H9 (cell line): ENCODE results near the gene GABBR2. TPM values are rescaled to one million over a fixed set of nuclear protein-coding genes. Genes with fewer than 3 reads are reported as not detected.

Experiments
- DNase-seq: peaks from one replicate; pipeline ENCODE4 v3.0.0-alpha.2; 2017
- H2AFZ ChIP-seq: one replicate; pipeline ENCODE4 v1.6.1; 2013; ENCODE audit warnings: mild to moderate bottlenecking, low read length, control low read depth, moderate library complexity
- H2AK5ac ChIP-seq: 2 replicates; pipeline ENCODE4 v1.6.1; 2013; ENCODE audit warnings: low read length, control low read depth, mixed read lengths; ENCODE audit not compliant: insufficient read length
- H2BK120ac ChIP-seq: one replicate; pipeline ENCODE4 v1.6.1; 2013; ENCODE audit warnings: low read depth, mild to moderate bottlenecking, low read length, control low read depth, inconsistent platforms; ENCODE audit not compliant: poor library complexity, severe bottlenecking
- H2BK12ac ChIP-seq: 2 replicates; pipeline ENCODE4 v1.6.1; 2013; ENCODE audit warnings: low read length, control low read depth, mixed read lengths, low read depth; ENCODE audit not compliant: insufficient read length
- H2BK15ac ChIP-seq: 2 replicates; pipeline ENCODE4 v1.6.1; 2013; ENCODE audit warnings: low read depth, low read length, control low read depth
- H2BK20ac ChIP-seq: one replicate; pipeline ENCODE4 v1.6.1; 2013; ENCODE audit warnings: low read depth, mild to moderate bottlenecking, low read length, control low read depth, inconsistent platforms; ENCODE audit not compliant: poor library complexity, severe bottlenecking
- H2BK5ac ChIP-seq: 2 replicates; pipeline ENCODE4 v1.6.1; 2013; ENCODE audit warnings: low read length, control low read depth, mixed read lengths; ENCODE audit not compliant: insufficient read length
- H3K14ac ChIP-seq: 2 replicates; pipeline ENCODE4 v1.6.1; 2013; ENCODE audit warnings: low read length, control low read depth; ENCODE audit not compliant: insufficient read depth
- H3K18ac ChIP-seq: 2 replicates; pipeline ENCODE4 v1.6.1; 2013; ENCODE audit warnings: low read depth, mild to moderate bottlenecking, mixed read lengths, low read length, control low read depth; ENCODE audit not compliant: insufficient read length
- H3K23ac ChIP-seq: 2 replicates; pipeline ENCODE4 v1.6.1; 2013; ENCODE audit warnings: low read length, control low read depth, mixed read lengths, low read depth; ENCODE audit not compliant: insufficient read length
- H3K23me2 ChIP-seq: 2 replicates; pipeline ENCODE4 v1.6.1; 2013; ENCODE audit warnings: low read depth, mild to moderate bottlenecking, mixed read lengths, low read length, control low read depth; ENCODE audit not compliant: insufficient read length, poor library complexity, severe bottlenecking
- H3K27ac ChIP-seq: 2 replicates; pipeline ENCODE4 v1.5.1; 2013; ENCODE audit warnings: low read length, control low read depth, mixed read lengths, low read depth; ENCODE audit not compliant: insufficient read length
- H3K27me3 ChIP-seq: 2 replicates; pipeline ENCODE4 v1.6.1; 2013; ENCODE audit warnings: low read length, control low read depth, inconsistent platforms; ENCODE audit not compliant: insufficient read depth
- H3K4ac ChIP-seq: 2 replicates; pipeline ENCODE4 v1.6.1; 2013; ENCODE audit warnings: low read depth, mild to moderate bottlenecking, control low read depth, inconsistent platforms, low read length, moderate library complexity
- H3K4me1 ChIP-seq: 2 replicates; pipeline ENCODE4 v1.6.1; 2013; ENCODE audit warnings: low read length, control low read depth, inconsistent platforms; ENCODE audit not compliant: insufficient read depth
- H3K4me2 ChIP-seq: 2 replicates; pipeline ENCODE4 v1.6.1; 2013; ENCODE audit warnings: low read length, control low read depth, mixed read lengths; ENCODE audit not compliant: insufficient read length, insufficient read depth
- H3K56ac ChIP-seq: 2 replicates; pipeline ENCODE4 v1.6.1; 2013; ENCODE audit warnings: low read depth, mild to moderate bottlenecking, mixed read lengths, low read length, control low read depth; ENCODE audit not compliant: insufficient read length
- H3K79me1 ChIP-seq: 2 replicates; pipeline ENCODE4 v1.6.1; 2013; ENCODE audit warnings: low read depth, mild to moderate bottlenecking, moderate library complexity, low read length, control low read depth, inconsistent platforms; ENCODE audit not compliant: insufficient read depth, poor library complexity, severe bottlenecking
- H3K79me2 ChIP-seq: 2 replicates; pipeline ENCODE4 v1.6.1; 2013; ENCODE audit warnings: low read length, control low read depth, inconsistent platforms; ENCODE audit not compliant: insufficient read depth
- H3K9ac ChIP-seq: 2 replicates; pipeline ENCODE4 v1.6.1; 2013; ENCODE audit warnings: low read length, control low read depth, mixed read lengths; ENCODE audit not compliant: insufficient read length; ENCODE audit errors: extremely low read depth
- H3K9me3 ChIP-seq: one replicate; pipeline ENCODE4 v1.6.1; 2013; ENCODE audit warnings: low read depth, low read length, inconsistent platforms; ENCODE audit not compliant: control insufficient read depth
- H3T11ph ChIP-seq: one replicate; pipeline ENCODE4 v1.6.1; 2013; ENCODE audit warnings: mild to moderate bottlenecking, low read length, control low read depth, inconsistent platforms
- H4K20me1 ChIP-seq: one replicate; pipeline ENCODE4 v1.6.1; 2013; ENCODE audit not compliant: control insufficient read depth, insufficient read length, insufficient read depth
- H4K5ac ChIP-seq: 2 replicates; pipeline ENCODE4 v1.6.1; 2013; ENCODE audit warnings: low read depth, mild to moderate bottlenecking, mixed read lengths, low read length, control low read depth; ENCODE audit not compliant: insufficient read length
- H4K8ac ChIP-seq: replicated peaks from 2 replicates; pipeline ENCODE4 v1.6.1; 2013; ENCODE audit warnings: low read length, control low read depth, mixed read lengths, low read depth; ENCODE audit not compliant: insufficient read length
- H4K91ac ChIP-seq: 2 replicates; pipeline ENCODE4 v1.6.1; 2013; ENCODE audit warnings: low read depth, mild to moderate bottlenecking, moderate library complexity, mixed read lengths, low read length, control low read depth; ENCODE audit not compliant: insufficient read length
- H3K27ac Mint-ChIP-seq, 3 experiments: 2 replicates in 2 of 3; 3 replicates in 1 of 3; pipeline ENCODE4 v1.8.0; 2020 to 2021; ENCODE audit warnings: mixed read lengths in 3 of 3, mild to moderate bottlenecking in 1 of 3, moderate library complexity in 1 of 3
- H3K27me3 Mint-ChIP-seq: 2 replicates; pipeline ENCODE4 v1.8.0; 2021; ENCODE audit warnings: low read depth, mild to moderate bottlenecking, moderate library complexity, mixed read lengths
- H3K36me3 Mint-ChIP-seq, 3 experiments: 2 replicates in 2 of 3; 3 replicates in 1 of 3; pipeline ENCODE4 v1.8.0; 2020 to 2021; ENCODE audit warnings: low read depth in 3 of 3, mixed read lengths in 3 of 3; ENCODE audit not compliant: insufficient read depth in 1 of 3
- H3K4me1 Mint-ChIP-seq, 2 experiments: 2 replicates each; pipeline ENCODE4 v1.8.0; 2020; ENCODE audit warnings: mixed read lengths in 2 of 2
- H3K4me3 Mint-ChIP-seq, 2 experiments: 2 replicates in 1 of 2; 3 replicates in 1 of 2; pipeline ENCODE4 v1.8.0; 2020 to 2021; ENCODE audit warnings: mild to moderate bottlenecking in 2 of 2, mixed read lengths in 2 of 2, moderate library complexity in 1 of 2
- H3K9me3 Mint-ChIP-seq, 2 experiments: 2 replicates in 1 of 2; 3 replicates in 1 of 2; pipeline ENCODE4 v1.8.0; 2020; ENCODE audit warnings: mild to moderate bottlenecking in 2 of 2, mixed read lengths in 2 of 2, moderate library complexity in 1 of 2
- WGBS: extraction: QIAGEN DNeasy Blood & Tissue Kit; methylation state at CpG from one replicate; pipeline ENCODE4 v1.1.7; 2013; ENCODE audit warnings: missing lambda C conversion rate, low lambda C conversion rate, mixed read lengths; ENCODE audit not compliant: insufficient read length; ENCODE audit errors: extremely low coverage; 5-methylcytosine and 5-hydroxymethylcytosine counted together
- long read RNA-seq: library from polyadenylated mRNA; unstranded; transcript quantifications from one replicate; pipeline ENCODE4 v2.0.0, GENCODE V29; 2020
- total RNA-seq: library from RNA; stranded (reverse); gene quantifications from 2 replicates; pipeline ENCODE4 v1.2.1, GENCODE V29; 2021
- TF ChIP-seq, protein P1 (sequence below): fragments of 200-600 bp; sonication (generic); conservative IDR thresholded peaks from 3 replicates; pipeline ENCODE4 v1.8.0; 2021; ENCODE audit warnings: antibody characterized with exemption, mild to moderate bottlenecking

Gene GABBR2
- total RNA-seq, result 0.66 and 0.94 TPM in 2 replicates
- long read RNA-seq, partial matches to known transcripts, result 0 of 1 reads
- long read RNA-seq, other reads (novel, unspliced or antisense), result 1 of 1 reads

DNA sequence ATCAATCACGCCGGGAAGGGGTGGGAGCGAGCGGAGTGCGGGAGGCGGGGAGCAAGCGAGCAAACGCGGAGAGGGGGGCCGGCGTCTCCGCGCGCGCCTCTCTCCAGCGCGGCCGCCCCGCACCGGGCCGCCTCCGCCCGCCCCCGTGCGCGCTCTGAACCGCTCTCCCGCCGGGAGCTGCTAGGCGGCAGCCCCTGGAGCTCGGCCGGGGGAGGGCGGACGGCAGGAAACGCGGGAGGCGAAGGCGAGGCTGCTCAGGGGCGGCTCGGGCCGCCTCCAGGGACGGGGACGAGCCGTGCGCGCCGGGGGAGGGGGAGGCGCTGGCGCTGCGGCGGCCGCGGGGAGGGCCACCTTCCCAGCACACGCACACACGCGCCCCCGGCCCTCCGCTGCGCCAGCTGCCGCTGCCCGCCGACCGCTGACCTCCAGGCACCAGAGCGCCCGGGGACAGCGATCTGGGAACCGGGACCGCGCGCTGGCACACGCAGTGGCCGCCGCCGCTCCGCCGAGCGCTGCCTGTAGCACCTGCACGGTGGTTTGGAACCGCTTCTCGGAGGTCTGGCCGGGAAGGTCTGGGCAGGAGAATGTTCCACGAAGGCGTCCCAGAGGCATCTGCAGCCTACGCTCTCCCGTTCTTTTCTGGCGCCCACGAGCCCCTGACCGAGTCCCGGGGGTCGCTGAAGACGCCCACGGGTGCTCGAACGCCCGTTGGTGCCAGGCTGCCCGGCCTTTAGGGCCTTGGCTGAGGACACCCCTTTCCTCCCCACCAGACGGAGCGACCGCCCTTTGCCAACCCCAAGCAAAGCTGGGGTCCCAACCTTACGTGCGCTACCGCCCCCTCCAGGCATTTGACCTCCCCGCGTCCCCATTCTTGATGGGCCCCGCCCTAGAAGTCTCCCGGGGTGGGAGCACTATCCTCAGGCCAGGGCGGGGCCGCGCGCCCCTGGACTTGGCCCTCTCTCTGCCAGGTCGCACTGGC lies at the start of gene GABBR2:
Gene GABBR2 (minus strand): TSS at position 3 of the 979 bp plus-strand sequence. CDS start 198 bp downstream, outside the sequence.
- H3K4me1 Mint-ChIP-seq, result peaks cover 7 to 14% of the 10 kb centered on the region in 2 experiments
- no peak within 1 kb of the TSS for H4K91ac ChIP-seq
- H3K27me3 ChIP-seq, result peaks cover 38% of the 10 kb centered on the region
- H4K8ac ChIP-seq, result no peak within 1 kb of the TSS
- H3K23me2 ChIP-seq, result peaks cover 17% of the 10 kb centered on the region
- no peaks in the 10 kb centered on the region; a peak in 2 of 5 replicates for H3K9me3 Mint-ChIP-seq
- no CpG with 5 or more reads among the region's 111 CpGs for WGBS
- H3K4me2 ChIP-seq, result peak within 1 kb of the TSS; percentile 54
- H2BK120ac ChIP-seq, result no peak within 1 kb of the TSS
- H3T11ph ChIP-seq, result no peak within 1 kb of the TSS
- H4K20me1 ChIP-seq, result no peaks in the 10 kb centered on the region
- TF ChIP-seq, protein P1, sequence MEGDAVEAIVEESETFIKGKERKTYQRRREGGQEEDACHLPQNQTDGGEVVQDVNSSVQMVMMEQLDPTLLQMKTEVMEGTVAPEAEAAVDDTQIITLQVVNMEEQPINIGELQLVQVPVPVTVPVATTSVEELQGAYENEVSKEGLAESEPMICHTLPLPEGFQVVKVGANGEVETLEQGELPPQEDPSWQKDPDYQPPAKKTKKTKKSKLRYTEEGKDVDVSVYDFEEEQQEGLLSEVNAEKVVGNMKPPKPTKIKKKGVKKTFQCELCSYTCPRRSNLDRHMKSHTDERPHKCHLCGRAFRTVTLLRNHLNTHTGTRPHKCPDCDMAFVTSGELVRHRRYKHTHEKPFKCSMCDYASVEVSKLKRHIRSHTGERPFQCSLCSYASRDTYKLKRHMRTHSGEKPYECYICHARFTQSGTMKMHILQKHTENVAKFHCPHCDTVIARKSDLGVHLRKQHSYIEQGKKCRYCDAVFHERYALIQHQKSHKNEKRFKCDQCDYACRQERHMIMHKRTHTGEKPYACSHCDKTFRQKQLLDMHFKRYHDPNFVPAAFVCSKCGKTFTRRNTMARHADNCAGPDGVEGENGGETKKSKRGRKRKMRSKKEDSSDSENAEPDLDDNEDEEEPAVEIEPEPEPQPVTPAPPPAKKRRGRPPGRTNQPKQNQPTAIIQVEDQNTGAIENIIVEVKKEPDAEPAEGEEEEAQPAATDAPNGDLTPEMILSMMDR, result peak; percentile 52
- H3K79me1 ChIP-seq, result no peaks in the 10 kb centered on the region
- no peaks in the 10 kb centered on the region for H3K79me2 ChIP-seq
- peak; percentile 45 for DNase-seq
- peaks cover 89% of the 10 kb centered on the region for H3K27me3 Mint-ChIP-seq
- H3K9me3 ChIP-seq, result no peaks in the 10 kb centered on the region
- no peak within 1 kb of the TSS for H2AK5ac ChIP-seq
- no peak within 1 kb of the TSS for H2AFZ ChIP-seq
- H3K23ac ChIP-seq, result no peak within 1 kb of the TSS
- H3K4ac ChIP-seq, result no peak within 1 kb of the TSS
- no peak within 1 kb of the TSS for H2BK15ac ChIP-seq
- H3K27ac Mint-ChIP-seq, result peak within 1 kb of the TSS in 1 of 3 experiments; percentile 79; a peak in 1 of 7 replicates
- peak within 1 kb of the TSS; percentile 55 to 80 for H3K4me3 Mint-ChIP-seq
- H3K56ac ChIP-seq, result no peak within 1 kb of the TSS
- no peak within 1 kb of the TSS for H2BK20ac ChIP-seq
- H3K36me3 Mint-ChIP-seq, result no peaks in the 10 kb centered on the region; a peak in 1 of 7 replicates
- H4K5ac ChIP-seq, result no peak within 1 kb of the TSS
- H3K18ac ChIP-seq, result no peak within 1 kb of the TSS
- no peak within 1 kb of the TSS for H2BK12ac ChIP-seq
- no peak within 1 kb of the TSS for H2BK5ac ChIP-seq
- H3K27ac ChIP-seq, result no peak within 1 kb of the TSS
- no peak within 1 kb of the TSS for H3K14ac ChIP-seq
- no peaks in the 10 kb centered on the region for H3K4me1 ChIP-seq
- no peak within 1 kb of the TSS for H3K9ac ChIP-seq
